PC-3 (cell line): ENCODE results near the gene ANKS1A.

ENCODE experiments used
- EZH2 ChIP-seq: fragments of 300-600 bp; sonication (generic); IDR thresholded peaks from one replicate; pipeline ENCODE4 v1.6.1; 2017; ENCODE audit warnings: antibody characterized with exemption, mild to moderate bottlenecking, low read length; ENCODE audit not compliant: unreplicated experiment
- TF ChIP-seq, protein P1 (sequence below): fragments of 300-600 bp; sonication (generic); conservative IDR thresholded peaks from 2 replicates; pipeline ENCODE4 v1.5.1; 2017; ENCODE audit warnings: antibody characterized with exemption, low read depth, mild to moderate bottlenecking, low read length

DNA sequence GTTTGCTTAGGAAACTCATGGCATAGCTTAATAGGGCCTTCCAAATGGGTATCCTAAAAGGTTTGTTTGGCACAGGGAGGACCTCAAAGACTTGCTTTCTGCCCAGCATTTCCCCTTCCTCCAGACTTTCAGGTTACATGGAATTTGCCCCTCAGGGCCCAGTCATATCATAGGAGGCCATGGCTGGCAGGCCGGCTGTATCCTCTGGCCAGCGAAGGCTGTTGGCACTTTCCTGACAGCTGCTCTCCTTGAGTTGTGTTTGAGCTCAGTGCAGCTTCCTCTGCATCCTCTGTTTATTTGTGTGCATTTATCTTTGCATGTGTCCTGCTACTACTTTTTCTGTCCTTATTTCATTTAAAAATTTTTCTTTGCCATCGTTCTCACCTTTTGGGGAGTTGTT lies 90.9 kb downstream of the ANKS1A start:
- TF ChIP-seq, protein P1, sequence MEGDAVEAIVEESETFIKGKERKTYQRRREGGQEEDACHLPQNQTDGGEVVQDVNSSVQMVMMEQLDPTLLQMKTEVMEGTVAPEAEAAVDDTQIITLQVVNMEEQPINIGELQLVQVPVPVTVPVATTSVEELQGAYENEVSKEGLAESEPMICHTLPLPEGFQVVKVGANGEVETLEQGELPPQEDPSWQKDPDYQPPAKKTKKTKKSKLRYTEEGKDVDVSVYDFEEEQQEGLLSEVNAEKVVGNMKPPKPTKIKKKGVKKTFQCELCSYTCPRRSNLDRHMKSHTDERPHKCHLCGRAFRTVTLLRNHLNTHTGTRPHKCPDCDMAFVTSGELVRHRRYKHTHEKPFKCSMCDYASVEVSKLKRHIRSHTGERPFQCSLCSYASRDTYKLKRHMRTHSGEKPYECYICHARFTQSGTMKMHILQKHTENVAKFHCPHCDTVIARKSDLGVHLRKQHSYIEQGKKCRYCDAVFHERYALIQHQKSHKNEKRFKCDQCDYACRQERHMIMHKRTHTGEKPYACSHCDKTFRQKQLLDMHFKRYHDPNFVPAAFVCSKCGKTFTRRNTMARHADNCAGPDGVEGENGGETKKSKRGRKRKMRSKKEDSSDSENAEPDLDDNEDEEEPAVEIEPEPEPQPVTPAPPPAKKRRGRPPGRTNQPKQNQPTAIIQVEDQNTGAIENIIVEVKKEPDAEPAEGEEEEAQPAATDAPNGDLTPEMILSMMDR = no peak
- TF ChIP-seq EZH2 = no peak
